ENCODE results near the gene ETHE1. TPM values are rescaled to one million over a fixed set of nuclear protein-coding genes. Genes with fewer than 3 reads are reported as not detected.

The ETHE1 gene
- total and polyA plus RNA-seq, 2 donors from 2014 or later = 61.3 to 81.8 TPM

- Histone ChIP-seq H3K4me3 (ENCODE audit: low read length in 3 of 3) (no peak overlapping the region), H3K27me3 (ENCODE audit: control insufficient read depth, insufficient read depth, low read length) (no peaks in the 10 kb centered on the region), H3K4me1 (ENCODE audit: control insufficient read depth in 2 of 3, insufficient read depth in 2 of 3, low read depth in 1 of 3, low read length in 3 of 3) (no peaks in the 10 kb centered on the region), H3K9me3 (ENCODE audit: control insufficient read depth in 2 of 3, insufficient read depth in 1 of 3, low read length in 3 of 3) (no peaks in the 10 kb centered on the region), H3K36me3 (ENCODE audit: control insufficient read depth in 2 of 3, insufficient read depth in 3 of 3, low read length in 3 of 3) (peaks cover 11 to 24% (median 23%) of the 10 kb centered on the region in 3 donors), H3K9ac (ENCODE audit: low read length in 3 of 3) (no peak overlapping the region), H3K27ac (ENCODE audit: low read depth in 2 of 2, low read length in 2 of 2) (no peak overlapping the region)
- no peak for TF ChIP-seq CTCF (IDR thresholded peaks at IDR 0.05; ENCODE audit: borderline replicate concordance, extremely low read depth, insufficient read depth)
- intact Hi-C loops (cut with DNase I) = no loop called here
- DNase-seq = peak in 1 of 5 donors; percentile 36
- FAIRE-seq = no peak
Measured at GRCh38 chr19:43541920-43542650, 15.1 kb upstream of the ETHE1 start.

DNA sequence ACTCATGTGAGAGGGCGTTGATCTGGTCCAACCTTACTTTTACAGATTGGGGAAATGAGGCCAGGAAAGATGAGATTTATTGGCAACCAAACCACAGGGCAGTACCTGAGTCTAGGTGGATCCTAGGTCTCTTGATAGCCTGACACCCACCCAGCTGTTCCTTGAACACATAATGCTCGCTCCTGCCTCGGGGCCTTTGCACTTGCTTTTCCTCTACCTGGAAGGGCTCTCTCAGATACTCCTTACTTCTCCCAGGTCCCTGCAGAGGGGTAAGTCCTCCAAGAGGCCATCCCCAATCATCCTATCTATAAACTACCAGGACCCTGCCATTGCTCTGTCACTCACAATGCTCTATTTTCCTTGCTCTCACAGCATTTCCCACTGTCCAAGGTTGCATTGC is 13.4 kb upstream of the ETHE1 start:
- intact Hi-C loops (cut with DNase I) = no loop called here
- peak in 1 of 5 donors; percentile 21 for DNase-seq
- no peak for TF ChIP-seq CTCF (IDR thresholded peaks at IDR 0.05; ENCODE audit: borderline replicate concordance, extremely low read depth, insufficient read depth)
- H3K27ac ChIP-seq (ENCODE audit: low read depth in 2 of 2, low read length in 2 of 2) = no peak overlapping the region
- no peak overlapping the region for H3K9ac ChIP-seq (ENCODE audit: low read length in 3 of 3)
- H3K9me3 ChIP-seq (ENCODE audit: control insufficient read depth in 2 of 3, insufficient read depth in 1 of 3, low read length in 3 of 3) = no peaks in the 10 kb centered on the region
- no peak overlapping the region for H3K4me3 ChIP-seq (ENCODE audit: low read length in 3 of 3)
- no peaks in the 10 kb centered on the region for H3K4me1 ChIP-seq (ENCODE audit: control insufficient read depth in 2 of 3, insufficient read depth in 2 of 3, low read depth in 1 of 3, low read length in 3 of 3)
- H3K36me3 ChIP-seq (ENCODE audit: control insufficient read depth in 2 of 3, insufficient read depth in 3 of 3, low read length in 3 of 3) = peaks cover 11 to 24% (median 20%) of the 10 kb centered on the region in 3 donors
- H3K27me3 ChIP-seq (ENCODE audit: control insufficient read depth, insufficient read depth, low read length) = no peaks in the 10 kb centered on the region
- FAIRE-seq = no peak

- Histone ChIP-seq H3K4me1 (ENCODE audit: control insufficient read depth in 2 of 3, insufficient read depth in 2 of 3, low read depth in 1 of 3, low read length in 3 of 3) (peaks cover 0 to 7% (median 5%) of the 10 kb centered on the region in 3 donors), H3K36me3 (ENCODE audit: control insufficient read depth in 2 of 3, insufficient read depth in 3 of 3, low read length in 3 of 3) (peaks cover 11 to 22% (median 17%) of the 10 kb centered on the region in 3 donors), H3K27me3 (ENCODE audit: control insufficient read depth, insufficient read depth, low read length) (no peaks in the 10 kb centered on the region), H3K9me3 (ENCODE audit: control insufficient read depth in 2 of 3, insufficient read depth in 1 of 3, low read length in 3 of 3) (no peaks in the 10 kb centered on the region), H3K27ac (ENCODE audit: low read depth in 2 of 2, low read length in 2 of 2) (no peak overlapping the region), H3K9ac (ENCODE audit: low read length in 3 of 3) (no peak overlapping the region), H3K4me3 (ENCODE audit: low read length in 3 of 3) (no peak overlapping the region)
- no peak for FAIRE-seq
- intact Hi-C loops (cut with DNase I) = no loop called here
- DNase-seq = no peak
- TF ChIP-seq CTCF (IDR thresholded peaks at IDR 0.05; ENCODE audit: borderline replicate concordance, extremely low read depth, insufficient read depth) = no peak
Measured at GRCh38 chr19:43538922-43539321, 11.9 kb upstream of the ETHE1 start.

All from kidney (tissue), 14 donors.